OCI-LY7 (cell line): ENCODE results near the gene KRTAP2-2. TPM values are rescaled to one million over a fixed set of nuclear protein-coding genes. Genes with fewer than 3 reads are reported as not detected.
"Not testable (repeated sequence)": the region's sequence is repeated elsewhere in the genome, so short reads cannot be mapped to it uniquely, and the experiment has no call there.

Experiments used
- BruUV-seq: library from RNA; stranded (reverse); fragments of 400-500 nt; replicated peaks from 2 replicates; lab custom pipeline; 2021; lab: Mats Ljungman, UMichigan
- CTCF ChIA-PET: fragments of 300-600 bp; sonication (Branson Sonifier 250); formaldehyde crosslinking; loops from one replicate; lab custom pipeline; 2022; ENCODE audit warnings: antibody characterized with exemption; ENCODE audit not compliant: unreplicated experiment; lab: Charles Lee
- POLR2A ChIA-PET: fragments of 300-600 bp; sonication (Branson Sonifier 250); formaldehyde crosslinking; loops from one replicate; lab custom pipeline; 2022; ENCODE audit warnings: antibody characterized with exemption; lab: Charles Lee
- DNase-seq: peaks from one replicate; pipeline ENCODE4 v3.0.0-alpha.2; 2015; ENCODE audit warnings: low spot score
- H2AFZ ChIP-seq: fragments of 200-600 bp; sonication (generic), shearing (Covaris generic); 2 replicates; pipeline ENCODE4 v1.6.1; 2014; ENCODE audit warnings: mild to moderate bottlenecking, antibody characterized with exemption, low read length, moderate library complexity
- H3K27ac ChIP-seq: fragments of 200-600 bp; sonication (generic); 2 replicates; pipeline ENCODE4 v1.5.1; 2014; ENCODE audit warnings: mixed run types, low read depth, mild to moderate bottlenecking, moderate library complexity, low read length, inconsistent platforms; ENCODE audit not compliant: poor library complexity, severe bottlenecking
- H3K36me3 ChIP-seq: fragments of 200-600 bp; sonication (generic); 2 replicates; pipeline ENCODE4 v1.6.1; 2014; ENCODE audit warnings: mild to moderate bottlenecking, antibody characterized with exemption, low read length, moderate library complexity, mixed read lengths; ENCODE audit not compliant: insufficient read depth
- H3K4me1 ChIP-seq: fragments of 200-600 bp; sonication (generic); 2 replicates; pipeline ENCODE4 v1.5.1; 2014; ENCODE audit warnings: mild to moderate bottlenecking, low read length; ENCODE audit not compliant: insufficient read depth, poor library complexity, severe bottlenecking
- H3K4me2 ChIP-seq: fragments of 200-600 bp; sonication (generic); 2 replicates; pipeline ENCODE4 v1.6.1; 2014; ENCODE audit warnings: mild to moderate bottlenecking, low read length
- H3K4me3 ChIP-seq: fragments of 200-600 bp; sonication (generic); 2 replicates; pipeline ENCODE4 v1.5.1; 2014; ENCODE audit warnings: mild to moderate bottlenecking, low read depth, low read length; ENCODE audit not compliant: poor library complexity, severe bottlenecking
- H3K79me2 ChIP-seq: fragments of 200-600 bp; sonication (generic); 2 replicates; pipeline ENCODE4 v1.6.1; 2016; ENCODE audit warnings: low read depth, mild to moderate bottlenecking, low read length, moderate library complexity, mixed read lengths; ENCODE audit not compliant: insufficient read depth
- H3K9me2 ChIP-seq: fragments of 200-600 bp; sonication (generic); 2 replicates; pipeline ENCODE4 v1.6.1; 2016; ENCODE audit warnings: mild to moderate bottlenecking, low read length, mixed read lengths; ENCODE audit not compliant: insufficient read depth
- H3K9me3 ChIP-seq: fragments of 200-600 bp; sonication (generic); 2 replicates; pipeline ENCODE4 v1.6.1; 2014; ENCODE audit warnings: mild to moderate bottlenecking, mixed run types, low read length, mixed read lengths
- H4K20me1 ChIP-seq: fragments of 200-600 bp; sonication (generic); 2 replicates; pipeline ENCODE4 v1.6.1; 2014; ENCODE audit warnings: mild to moderate bottlenecking, antibody characterized with exemption, low read length, moderate library complexity, mixed read lengths; ENCODE audit not compliant: insufficient read depth
- EZH2phosphoT487 ChIP-seq: fragments of 200-600 bp; sonication (generic); IDR thresholded peaks from 2 replicates; pipeline ENCODE4 v1.6.1; 2018; ENCODE audit warnings: low read depth, borderline replicate concordance, mild to moderate bottlenecking, mixed run types, antibody characterized with exemption, low read length, moderate library complexity, mixed read lengths
- intact Hi-C: fragments of 100-400 bp; cut with micrococcal nuclease; formaldehyde crosslinking; loops from one replicate; pipeline ENCODE4 v1.10.0; 2022; ENCODE audit not compliant: unreplicated experiment
- total RNA-seq, 2 experiments: library from RNA; depleted of rRNA in 1 of 2; stranded (reverse); fragments of >200 nt in 1 of 2; shearing (Covaris generic) in 1 of 2; gene quantifications; 2 replicates each; pipeline ENCODE4 v1.2.3, GENCODE V29; 2014 to 2022
- TF ChIP-seq, protein P1 (sequence below): fragments of 200-600 bp; sonication (generic); conservative IDR thresholded peaks from 2 replicates; pipeline ENCODE4 v1.5.1; 2014; ENCODE audit warnings: mild to moderate bottlenecking, antibody characterized with exemption, low read length, moderate library complexity, mixed read lengths

KRTAP2-2 gene
- total RNA-seq, 2 experiments from 2014 or later = not detected

DNA sequence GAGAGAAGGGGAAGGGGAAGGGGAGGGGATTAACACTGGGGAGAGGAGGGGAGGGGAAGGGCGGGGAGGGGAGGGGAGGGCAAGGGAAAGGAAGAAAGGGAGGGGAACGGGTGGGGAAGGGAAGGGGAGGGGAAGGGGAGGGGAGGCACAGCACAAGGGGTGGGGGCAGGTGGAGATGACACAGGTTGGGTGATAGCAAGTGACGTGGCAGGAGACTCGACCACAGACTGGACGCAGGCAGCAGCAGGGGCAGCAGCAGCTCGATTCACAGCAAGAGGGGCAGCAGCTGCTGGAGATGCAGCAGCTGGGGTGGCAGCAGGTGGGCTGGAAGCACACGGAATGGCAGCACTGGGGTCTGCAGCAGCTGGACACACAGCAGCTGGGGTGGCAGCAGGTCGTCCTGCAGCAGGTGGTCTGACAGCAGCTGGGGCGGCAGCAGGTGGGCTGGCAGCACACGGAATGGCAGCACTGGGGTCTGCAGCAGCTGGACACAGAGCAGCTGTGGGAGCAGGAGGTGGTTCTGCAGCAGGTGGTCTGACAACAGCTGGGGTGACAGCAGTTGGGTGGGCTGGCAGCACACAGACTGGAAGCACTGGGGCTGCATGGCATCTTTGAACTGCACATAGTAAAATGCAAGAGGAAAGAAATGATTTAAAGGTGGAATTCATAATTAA lies 46.7 kb upstream of the KRTAP2-2 start, which contains the start of gene KRTAP4-16:
TSS of gene KRTAP4-16 (minus strand) at position 624 of the 674 bp plus-strand sequence. CDS start at position 624, 0 bp downstream.
- H3K4me1 ChIP-seq = no peaks in the 10 kb centered on the region
- H3K79me2 ChIP-seq = no peaks in the 10 kb centered on the region
- ChIA-PET POLR2A (no interaction called here), CTCF (no interaction called here)
- no peak within 1 kb of the TSS for H3K4me2 ChIP-seq
- DNase-seq = no peak
- H4K20me1 ChIP-seq = no peaks in the 10 kb centered on the region
- no peaks in the 10 kb centered on the region for H3K36me3 ChIP-seq
- no peaks in the 10 kb centered on the region for H3K9me3 ChIP-seq
- no peaks in the 10 kb centered on the region for H3K9me2 ChIP-seq
- TF ChIP-seq EZH2phosphoT487 = no peak
- TF ChIP-seq, protein P1, sequence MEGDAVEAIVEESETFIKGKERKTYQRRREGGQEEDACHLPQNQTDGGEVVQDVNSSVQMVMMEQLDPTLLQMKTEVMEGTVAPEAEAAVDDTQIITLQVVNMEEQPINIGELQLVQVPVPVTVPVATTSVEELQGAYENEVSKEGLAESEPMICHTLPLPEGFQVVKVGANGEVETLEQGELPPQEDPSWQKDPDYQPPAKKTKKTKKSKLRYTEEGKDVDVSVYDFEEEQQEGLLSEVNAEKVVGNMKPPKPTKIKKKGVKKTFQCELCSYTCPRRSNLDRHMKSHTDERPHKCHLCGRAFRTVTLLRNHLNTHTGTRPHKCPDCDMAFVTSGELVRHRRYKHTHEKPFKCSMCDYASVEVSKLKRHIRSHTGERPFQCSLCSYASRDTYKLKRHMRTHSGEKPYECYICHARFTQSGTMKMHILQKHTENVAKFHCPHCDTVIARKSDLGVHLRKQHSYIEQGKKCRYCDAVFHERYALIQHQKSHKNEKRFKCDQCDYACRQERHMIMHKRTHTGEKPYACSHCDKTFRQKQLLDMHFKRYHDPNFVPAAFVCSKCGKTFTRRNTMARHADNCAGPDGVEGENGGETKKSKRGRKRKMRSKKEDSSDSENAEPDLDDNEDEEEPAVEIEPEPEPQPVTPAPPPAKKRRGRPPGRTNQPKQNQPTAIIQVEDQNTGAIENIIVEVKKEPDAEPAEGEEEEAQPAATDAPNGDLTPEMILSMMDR = no peak
- no TSS peak for BruUV-seq
- intact Hi-C loops = no loop called here
- H2AFZ ChIP-seq = no peak within 1 kb of the TSS
- no peak within 1 kb of the TSS for H3K27ac ChIP-seq
- no peak within 1 kb of the TSS for H3K4me3 ChIP-seq

GRCh38 chr17:41099682-41100480 lies 44.9 kb upstream of the KRTAP2-2 start:
- H3K4me1 ChIP-seq, intact Hi-C loops, DNase-seq, BruUV-seq, H2AFZ ChIP-seq, H3K36me3 ChIP-seq, H4K20me1 ChIP-seq, H3K4me2 ChIP-seq, H3K27ac ChIP-seq, POLR2A ChIA-PET, H3K9me3 ChIP-seq, H3K9me2 ChIP-seq, CTCF ChIA-PET, H3K4me3 ChIP-seq, H3K79me2 ChIP-seq: not testable (repeated sequence)

GRCh38 chr17:41098481-41098880 lies 43.5 kb upstream of the KRTAP2-2 start:
- Histone ChIP-seq H4K20me1 (no peaks in the 10 kb centered on the region), H3K4me3 (no peak overlapping the region), H2AFZ (no peak overlapping the region), H3K4me1 (no peaks in the 10 kb centered on the region), H3K4me2 (no peak overlapping the region), H3K9me3 (no peaks in the 10 kb centered on the region), H3K36me3 (no peaks in the 10 kb centered on the region), H3K27ac (no peak overlapping the region), H3K9me2 (no peaks in the 10 kb centered on the region), H3K79me2 (no peaks in the 10 kb centered on the region)
- TF ChIP-seq, protein P1 = no peak
- TF ChIP-seq EZH2phosphoT487 = no peak
- no TSS peak for BruUV-seq
- ChIA-PET CTCF (no interaction called here), POLR2A (no interaction called here)
- intact Hi-C loops = no loop called here
- DNase-seq = no peak
